GM13976 (cell line): ENCODE measurements around the gene CHCHD3.

Source experiments
- DNase-seq: peaks from one replicate; pipeline ENCODE4 v3.0.0; 2012; ENCODE audit warnings: low spot score
- in situ Hi-C: fragments of 300-500 bp; cut with MboI; formaldehyde crosslinking; loops from one replicate; pipeline ENCODE4 v1.12.0; 2022; ENCODE audit warnings: low sequenced_read_pairs, mixed read lengths, inconsistent platforms; ENCODE audit not compliant: unreplicated experiment
- TF ChIP-seq, protein P1 (sequence below): IDR thresholded peaks from 2 replicates; pipeline ENCODE4 v1.5.1; 2012; ENCODE audit warnings: borderline replicate concordance, mild to moderate bottlenecking; ENCODE audit not compliant: insufficient read depth; ENCODE audit errors: extremely low read depth, missing control alignments, control extremely low read depth

CHCHD3 gene

DNA sequence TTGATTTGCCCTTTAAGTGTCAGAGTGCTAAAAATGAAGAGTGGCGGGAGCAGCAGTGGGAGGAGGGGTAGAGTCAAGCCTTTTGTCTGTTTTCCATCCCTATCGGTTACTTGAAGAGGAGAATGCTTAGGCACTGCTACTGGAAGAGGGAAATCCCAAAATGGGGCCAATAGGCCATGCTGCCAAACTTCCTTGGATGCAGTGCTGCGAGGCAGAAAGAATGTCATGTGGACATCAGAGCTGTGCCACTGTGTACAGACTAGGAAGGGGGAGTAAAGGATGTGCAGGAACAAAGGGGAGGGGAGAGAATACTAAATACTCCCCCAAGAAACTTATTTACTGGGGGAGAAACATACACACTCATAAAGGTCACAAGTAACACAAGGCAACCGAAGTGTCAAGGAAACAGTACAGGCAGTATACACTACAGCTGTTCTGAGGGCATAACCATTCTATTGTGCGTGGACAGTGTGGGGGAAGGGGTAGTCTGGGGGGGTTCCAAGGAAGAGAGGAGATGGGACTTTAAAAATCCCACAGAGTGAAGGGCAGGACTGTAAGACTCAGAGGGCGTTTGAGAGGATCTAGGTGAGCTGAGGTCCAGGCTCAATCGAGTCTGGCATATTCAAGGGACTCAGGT is 276.9 kb downstream of the CHCHD3 start:
- in situ Hi-C loops, result no loop called here
- DNase-seq, result no peak
- TF ChIP-seq, protein P1, sequence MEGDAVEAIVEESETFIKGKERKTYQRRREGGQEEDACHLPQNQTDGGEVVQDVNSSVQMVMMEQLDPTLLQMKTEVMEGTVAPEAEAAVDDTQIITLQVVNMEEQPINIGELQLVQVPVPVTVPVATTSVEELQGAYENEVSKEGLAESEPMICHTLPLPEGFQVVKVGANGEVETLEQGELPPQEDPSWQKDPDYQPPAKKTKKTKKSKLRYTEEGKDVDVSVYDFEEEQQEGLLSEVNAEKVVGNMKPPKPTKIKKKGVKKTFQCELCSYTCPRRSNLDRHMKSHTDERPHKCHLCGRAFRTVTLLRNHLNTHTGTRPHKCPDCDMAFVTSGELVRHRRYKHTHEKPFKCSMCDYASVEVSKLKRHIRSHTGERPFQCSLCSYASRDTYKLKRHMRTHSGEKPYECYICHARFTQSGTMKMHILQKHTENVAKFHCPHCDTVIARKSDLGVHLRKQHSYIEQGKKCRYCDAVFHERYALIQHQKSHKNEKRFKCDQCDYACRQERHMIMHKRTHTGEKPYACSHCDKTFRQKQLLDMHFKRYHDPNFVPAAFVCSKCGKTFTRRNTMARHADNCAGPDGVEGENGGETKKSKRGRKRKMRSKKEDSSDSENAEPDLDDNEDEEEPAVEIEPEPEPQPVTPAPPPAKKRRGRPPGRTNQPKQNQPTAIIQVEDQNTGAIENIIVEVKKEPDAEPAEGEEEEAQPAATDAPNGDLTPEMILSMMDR, result no peak

DNA sequence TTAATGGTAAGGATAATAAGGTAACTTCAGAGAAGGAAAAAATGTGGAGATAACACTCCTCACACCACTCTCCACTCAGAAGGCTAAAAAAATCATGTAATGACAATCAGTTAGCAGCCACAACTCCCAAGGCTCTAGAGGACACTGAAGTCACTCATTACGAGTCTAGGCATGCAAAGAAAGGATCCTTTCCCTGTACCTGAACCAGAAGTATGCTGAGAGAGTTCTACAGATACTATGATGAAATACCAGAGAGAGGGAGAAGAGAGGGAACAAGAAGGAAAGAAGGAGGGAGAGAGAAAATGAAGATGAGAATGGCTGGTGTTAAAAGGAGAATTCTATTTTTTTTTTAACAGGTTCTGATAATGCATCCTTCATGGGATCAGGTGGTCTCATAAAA is 281.4 kb downstream of the CHCHD3 start:
- TF ChIP-seq, protein P1, result no peak
- no peak for DNase-seq
- in situ Hi-C loops, result no loop called here

DNA sequence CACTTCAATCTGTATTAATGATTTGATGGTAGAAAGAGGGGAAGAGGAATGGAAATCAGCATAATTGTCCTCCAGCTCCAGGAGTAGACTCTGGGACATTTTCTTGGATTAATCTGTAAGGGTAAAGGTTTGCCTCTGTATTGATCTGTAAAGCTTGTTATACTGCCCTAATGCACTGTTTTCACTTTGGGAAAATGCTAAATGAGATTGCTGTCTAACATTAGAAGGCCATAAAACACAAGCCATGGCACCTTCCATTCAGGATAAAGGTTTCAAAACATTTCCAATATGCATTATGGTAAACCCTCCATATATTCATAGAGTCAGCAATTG is 282.8 kb downstream of the CHCHD3 start:
- TF ChIP-seq, protein P1, result no peak
- in situ Hi-C loops, result no loop called here
- no peak for DNase-seq

DNA sequence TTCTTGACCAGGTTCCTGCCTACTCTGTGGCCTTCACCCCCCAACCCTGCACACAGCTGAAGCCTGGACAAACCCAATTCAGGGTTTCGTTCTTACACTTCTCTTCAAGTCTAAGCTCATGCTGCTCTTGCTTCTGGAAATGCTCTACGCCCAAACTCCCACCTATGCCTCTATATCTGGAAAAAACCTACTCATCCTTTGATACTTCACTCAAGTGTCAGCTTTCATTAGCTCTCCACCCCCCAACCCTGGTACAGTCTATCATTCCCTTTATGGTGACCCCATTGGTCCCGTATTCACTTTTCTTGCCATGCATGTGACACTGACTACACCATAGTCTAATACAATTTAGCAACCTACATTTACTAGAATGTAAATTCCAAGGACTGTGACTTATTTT is 284.7 kb downstream of the CHCHD3 start:
- no peak for DNase-seq
- in situ Hi-C loops, result no loop called here
- TF ChIP-seq, protein P1, result no peak

DNA sequence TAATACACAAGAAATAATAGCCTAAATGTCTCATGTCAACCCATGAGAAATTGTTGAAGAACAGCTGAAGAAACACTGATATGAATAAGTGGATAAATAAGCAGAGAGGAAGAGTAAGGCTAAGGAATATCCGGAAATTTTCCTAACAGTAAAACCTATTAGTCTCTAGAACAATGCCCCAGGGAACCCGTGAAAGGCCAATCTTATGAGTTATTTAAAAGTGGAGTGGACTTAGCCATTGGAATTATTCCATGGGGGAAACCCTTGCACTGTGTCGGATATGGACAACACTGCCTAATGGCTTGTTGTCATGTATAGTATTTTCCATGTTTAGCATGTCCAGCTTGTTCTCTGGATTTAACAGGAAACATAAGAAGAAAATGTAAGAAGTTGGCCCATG is 288.4 kb downstream of the CHCHD3 start:
- no peak for DNase-seq
- in situ Hi-C loops, result no loop called here
- TF ChIP-seq, protein P1, result no peak

DNA sequence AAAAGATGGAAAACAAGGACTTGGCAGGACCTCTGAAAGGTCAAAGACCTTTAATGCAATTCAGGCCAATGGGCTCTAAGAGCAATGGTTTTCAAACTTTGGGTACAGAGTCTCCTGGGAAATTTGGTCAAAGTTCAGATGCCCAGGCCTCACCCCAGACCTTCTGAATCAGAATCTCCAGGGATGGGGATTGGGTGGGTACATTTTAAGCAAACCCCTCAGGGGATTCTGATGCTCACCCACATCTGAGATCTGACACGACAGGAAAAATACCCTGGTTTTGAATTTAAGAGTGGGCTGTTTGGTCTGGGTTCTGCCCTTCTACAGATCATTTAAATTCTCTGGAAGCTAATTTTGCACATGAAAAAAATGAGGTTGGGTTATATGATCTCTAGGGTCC is 290.9 kb downstream of the CHCHD3 start:
- no peak for DNase-seq
- in situ Hi-C loops, result no loop called here
- TF ChIP-seq, protein P1, result no peak
